NCI-H1417 (cell line): ENCODE results near the gene SPC25.
"Not testable (repeated sequence)": the region's sequence is repeated elsewhere in the genome, so short reads cannot be mapped to it uniquely, and the experiment has no call there.

Source experiments
- DNase-seq, 3 experiments: peaks; one replicate each; lab custom pipeline; 2025; lab: John Stamatoyannopoulos, UW

The SPC25 gene

DNA sequence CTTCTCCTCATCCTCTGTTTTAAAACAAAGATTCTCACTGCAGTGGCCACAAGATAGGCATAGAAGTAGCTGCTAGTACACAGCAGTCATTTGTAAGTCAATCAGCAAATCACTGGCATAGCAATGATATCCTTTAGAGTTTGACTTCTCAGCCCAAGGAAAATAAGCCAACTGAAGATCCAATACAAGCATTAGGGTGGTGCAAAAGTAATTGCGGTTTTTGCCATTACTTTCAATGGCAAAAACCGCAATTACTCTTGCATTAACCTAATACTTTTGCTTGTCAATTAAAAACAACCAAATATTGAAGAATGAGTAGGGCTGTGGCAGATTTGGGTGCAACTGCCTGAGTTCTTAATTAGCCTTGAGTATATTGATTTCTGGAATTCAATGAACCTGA lies 13.7 kb upstream of the SPC25 start:
- no peak for DNase-seq

DNA sequence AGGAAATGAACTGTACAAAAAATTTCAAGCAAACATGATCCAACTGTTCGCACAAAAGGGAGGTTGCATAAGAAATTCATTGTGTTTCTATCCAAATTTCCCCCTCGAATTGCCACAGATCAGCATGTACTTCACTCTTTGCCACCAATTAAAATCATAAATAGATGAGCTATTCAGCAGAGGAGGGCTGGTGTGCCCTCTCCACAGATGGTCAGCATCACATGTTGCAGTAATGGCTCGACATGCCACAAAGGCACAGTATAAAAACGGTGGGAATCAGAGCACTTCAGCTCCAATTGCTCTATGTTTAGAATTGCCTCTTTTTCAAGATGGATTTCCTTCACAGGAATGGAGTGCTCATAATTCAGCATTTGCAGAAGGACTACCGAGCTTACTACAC lies 10.8 kb upstream of the SPC25 start, which contains the start of gene G6PC2:
Gene G6PC2, plus strand, starts transcription at position 289 of the 400 bp plus-strand sequence. Its CDS starts 41 bp downstream, at position 330.
- DNase-seq, result peak in 1 of 3 experiments; percentile 1

DNA sequence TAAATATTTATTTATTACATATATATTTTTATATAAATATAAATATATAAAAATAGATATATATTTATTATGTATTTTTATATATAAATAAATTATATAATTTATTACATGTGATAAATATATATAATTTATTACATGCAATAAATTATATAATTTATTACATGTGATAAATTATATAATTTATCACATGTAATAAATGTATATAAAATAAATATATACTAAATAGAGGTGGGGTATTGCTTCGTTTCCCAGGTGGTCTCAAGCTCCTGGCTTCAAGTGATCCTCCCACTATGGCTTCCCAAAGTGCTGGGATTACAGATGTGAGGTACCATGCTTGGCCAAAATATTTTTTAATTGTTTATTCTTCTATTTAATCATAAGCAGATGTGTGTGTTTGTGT lies 7.2 kb upstream of the SPC25 start:
- DNase-seq, result no peak

DNA sequence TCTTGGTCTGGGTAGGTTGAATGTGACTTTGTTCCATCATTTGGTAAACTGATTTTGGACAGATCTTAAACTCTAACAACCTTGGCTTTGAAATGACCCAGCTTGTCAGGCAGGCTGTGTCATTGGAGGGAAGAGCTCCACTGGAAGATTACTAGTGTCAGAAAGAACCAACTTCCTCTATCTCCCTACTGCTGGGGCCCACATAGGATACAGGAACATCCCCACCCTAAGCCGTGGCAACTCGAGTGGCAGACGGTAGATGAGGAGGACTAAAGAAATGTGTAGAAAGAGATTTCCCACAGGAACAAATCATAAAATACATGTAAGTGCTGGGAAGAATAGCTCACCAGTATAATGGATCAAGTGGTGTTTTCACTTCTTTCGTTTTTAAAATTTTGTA lies 6.6 kb upstream of the SPC25 start:
- DNase-seq, result no peak

DNA sequence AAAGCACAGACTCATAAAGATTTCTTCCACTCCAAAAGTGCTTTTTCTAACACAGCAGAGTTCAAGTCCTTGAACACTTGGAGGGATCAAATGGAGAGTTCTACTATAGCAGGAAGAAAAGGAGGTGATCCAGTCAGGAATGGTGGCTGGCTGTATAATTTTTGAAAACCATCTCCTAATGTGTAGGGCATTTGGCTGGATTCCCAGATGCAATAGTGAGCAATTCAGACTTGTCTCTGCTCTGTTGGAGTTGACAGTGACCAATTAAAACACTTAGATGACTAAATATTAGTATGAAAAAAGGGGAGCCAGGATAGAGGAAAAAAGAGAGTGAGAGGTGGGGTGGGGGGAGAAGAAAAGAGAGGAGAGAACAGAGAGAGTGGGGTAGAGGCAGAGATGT lies 5.5 kb upstream of the SPC25 start:
- peak in 1 of 3 experiments; percentile 1 for DNase-seq

DNA sequence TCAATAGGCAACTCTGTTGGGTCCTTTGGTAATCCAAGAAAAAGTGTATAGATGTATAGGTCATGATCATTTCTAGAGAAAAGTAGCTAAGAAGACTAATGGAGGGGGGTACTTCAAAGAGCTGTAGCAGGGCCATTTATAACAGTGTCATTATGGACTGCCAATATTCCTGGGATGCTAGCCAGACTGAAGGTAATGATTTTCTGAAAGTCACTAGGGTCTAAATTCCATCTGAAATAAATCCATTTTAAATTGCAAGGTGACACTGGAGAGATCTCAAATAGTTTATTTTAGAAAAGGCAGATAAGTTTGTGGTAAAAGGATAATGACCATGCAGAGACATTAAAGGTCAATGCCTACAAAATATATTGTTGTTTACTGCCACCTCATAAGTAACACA lies 4.5 kb upstream of the SPC25 start:
- no peak for DNase-seq

DNA sequence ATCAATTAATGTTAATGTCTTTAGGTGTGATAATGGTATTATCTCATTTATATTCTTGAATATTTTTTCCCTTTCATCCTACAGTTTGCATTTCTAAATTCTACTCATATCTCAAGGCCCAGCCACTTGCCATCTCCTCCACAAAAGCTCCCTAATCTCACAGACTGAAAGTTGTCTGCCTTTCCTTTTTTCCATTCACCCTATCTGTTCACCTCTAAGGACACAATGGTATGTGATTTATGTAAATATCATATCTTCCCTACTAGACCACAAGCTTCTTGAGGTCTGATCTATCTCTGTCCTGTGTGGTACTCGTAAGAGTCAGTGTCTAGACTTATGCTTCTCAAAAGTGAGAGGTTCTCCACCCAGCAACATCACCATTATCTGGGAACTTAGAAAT lies 3.9 kb upstream of the SPC25 start:
- no peak for DNase-seq

DNA sequence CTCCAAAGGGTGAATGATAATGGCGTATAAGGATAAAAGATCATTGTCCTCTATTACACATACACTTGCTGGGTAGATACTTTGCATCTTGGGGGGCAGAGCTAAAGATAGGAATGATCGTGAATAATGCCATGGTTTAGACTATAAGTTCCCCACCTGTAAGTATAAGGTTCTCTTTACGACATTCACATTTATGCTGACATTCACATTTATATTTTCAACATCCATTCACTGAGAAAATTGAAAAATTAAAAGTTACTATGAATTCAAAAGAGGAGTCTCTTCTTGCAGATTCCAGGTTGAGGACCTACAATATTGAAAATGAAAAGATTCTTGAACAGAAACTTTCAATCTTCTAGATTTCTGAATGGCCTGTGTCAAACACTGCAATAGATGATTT lies 2.1 kb upstream of the SPC25 start:
- no peak for DNase-seq

DNA sequence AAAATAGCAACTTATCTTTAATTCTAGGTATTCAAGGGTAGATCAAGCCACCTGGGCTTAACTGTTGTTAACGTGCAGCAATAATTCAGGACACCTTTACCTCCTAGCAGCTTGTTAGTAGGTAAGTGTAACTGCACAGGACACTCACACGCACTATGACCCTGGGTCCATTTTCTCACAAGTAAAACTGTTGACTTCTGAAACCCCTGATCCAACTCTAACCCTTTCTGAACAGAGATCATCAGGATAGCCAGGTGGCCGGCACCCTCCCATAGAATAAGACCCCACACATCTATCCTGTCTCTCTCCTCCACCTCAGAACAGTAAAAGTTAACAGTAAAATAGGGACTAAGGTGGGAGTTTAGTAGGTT lies 610 bp downstream of the SPC25 start:
- DNase-seq, result peak in 1 of 3 experiments; percentile 17

DNA sequence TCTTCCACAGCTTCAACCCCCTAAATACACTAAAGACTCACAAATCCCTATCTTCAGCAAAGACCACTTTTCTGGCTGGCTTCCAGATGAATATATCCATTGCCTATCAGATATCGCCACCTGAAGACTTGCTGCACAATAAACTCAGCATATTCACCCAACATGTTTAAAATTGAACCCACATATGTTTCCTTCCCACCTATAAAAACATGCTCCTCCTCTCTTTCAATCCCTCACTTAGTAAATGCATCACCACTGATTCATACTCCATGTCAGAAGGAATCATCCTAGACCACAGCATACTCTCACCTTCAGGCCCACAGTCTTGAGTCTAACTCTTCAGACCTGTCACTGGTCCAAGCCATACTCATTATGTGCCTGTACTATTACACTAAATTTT lies 5.3 kb downstream of the SPC25 start:
- no peak for DNase-seq

DNA sequence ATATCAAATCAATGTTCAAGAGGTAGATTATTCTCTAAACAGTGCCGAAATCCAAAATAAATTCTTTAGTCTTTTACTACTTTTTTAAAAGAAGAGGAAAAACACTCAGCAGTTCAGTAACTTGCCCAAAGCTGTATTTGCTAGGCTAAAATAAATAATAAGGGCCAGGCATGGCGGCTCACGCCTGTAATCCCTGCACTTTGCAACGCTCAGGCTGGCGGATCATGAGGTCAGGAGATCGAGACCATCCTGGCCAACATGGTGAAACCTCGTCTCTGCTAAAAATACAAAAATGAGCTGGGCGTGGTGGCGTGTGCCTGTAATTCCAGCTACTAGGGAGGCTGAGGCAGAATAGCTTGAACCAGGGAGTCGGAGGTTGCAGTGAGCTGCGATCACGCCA lies 8.1 kb downstream of the SPC25 start:
- not testable (repeated sequence) for DNase-seq

DNA sequence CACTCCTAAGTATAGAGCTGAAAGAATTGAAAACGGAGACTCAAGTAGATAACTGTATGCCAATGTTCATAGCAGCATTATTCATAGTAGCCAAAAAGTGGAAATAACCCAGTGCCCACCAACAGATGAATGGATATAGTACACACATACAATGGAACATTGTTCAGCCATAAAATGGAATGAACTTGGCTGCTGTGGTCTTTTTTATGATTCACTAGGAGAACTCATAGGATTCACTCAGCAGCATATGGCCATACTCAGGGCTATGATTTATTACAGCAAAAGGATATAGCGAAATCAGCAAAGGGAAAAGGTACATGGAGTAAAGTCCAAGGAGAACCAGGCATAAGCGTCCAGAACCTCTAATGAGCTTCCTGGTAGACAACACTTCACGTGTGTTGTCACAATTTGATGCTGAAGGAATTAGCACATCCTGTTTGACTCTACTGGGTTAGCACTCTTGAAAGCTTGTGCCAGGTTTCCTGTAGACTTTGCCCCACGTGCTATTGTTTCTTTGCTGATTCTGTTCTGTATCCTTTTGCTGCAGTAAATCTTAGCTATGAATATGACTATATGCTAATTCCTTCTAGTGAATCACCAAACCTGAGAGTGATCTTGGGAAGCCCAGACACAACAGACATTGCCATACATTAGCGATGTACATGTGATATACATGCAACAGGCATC lies 15.7 kb downstream of the SPC25 start:
- DNase-seq, result no peak

DNA sequence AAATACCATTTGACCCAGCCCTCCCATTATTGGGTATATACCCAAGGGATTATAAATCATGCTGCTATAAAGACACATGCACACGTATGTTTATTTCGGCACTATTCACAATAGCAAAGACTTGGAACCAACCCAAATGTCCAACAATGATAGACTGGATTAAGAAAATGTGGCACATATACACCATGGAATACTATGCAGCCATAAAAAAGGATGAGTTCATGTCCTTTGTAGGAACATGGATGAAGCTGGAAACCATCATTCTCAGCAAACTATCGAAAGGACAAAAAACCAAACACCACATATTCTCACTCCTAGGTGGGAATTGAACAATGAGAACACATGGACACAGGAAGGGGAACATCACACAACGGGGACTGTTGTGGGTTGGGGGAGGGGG lies 19.4 kb downstream of the SPC25 start:
- not testable (repeated sequence) for DNase-seq

DNA sequence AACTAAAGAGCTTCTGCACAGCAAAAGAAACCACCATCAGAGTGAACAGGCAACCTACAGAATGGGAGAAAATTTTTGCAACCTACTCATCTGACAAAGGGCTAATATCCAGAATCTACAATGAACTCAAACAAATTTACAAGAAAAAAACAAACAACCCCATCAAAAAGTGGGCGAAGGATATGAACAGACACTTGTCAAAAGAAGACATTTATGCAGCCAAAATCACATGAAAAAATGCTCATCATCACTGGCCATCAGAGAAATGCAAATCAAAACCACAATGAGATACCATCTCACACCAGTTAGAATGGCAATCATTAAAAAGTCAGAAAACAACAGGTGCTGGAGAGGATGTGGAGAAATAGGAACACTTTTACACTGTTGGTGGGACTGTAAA lies 19.9 kb downstream of the SPC25 start:
- DNase-seq, result not testable (repeated sequence)

DNA sequence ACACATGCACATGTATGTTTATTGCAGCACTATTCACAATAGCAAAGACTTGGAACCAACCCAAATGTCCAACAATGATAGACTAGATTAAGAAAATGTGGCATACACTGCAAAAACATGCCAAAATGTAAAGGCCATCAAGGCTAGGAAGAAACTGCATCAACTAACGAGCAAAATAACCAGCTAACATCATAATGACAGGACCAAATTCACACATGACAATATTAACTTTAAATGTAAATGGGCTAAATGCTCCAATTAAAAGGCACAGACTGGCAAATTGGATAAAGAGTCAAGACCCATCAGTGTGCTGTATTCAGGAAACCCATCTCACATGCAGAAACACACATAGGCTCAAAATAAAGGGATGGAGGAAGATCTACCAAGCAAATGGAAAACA lies 23.1 kb downstream of the SPC25 start:
- not testable (repeated sequence) for DNase-seq

DNA sequence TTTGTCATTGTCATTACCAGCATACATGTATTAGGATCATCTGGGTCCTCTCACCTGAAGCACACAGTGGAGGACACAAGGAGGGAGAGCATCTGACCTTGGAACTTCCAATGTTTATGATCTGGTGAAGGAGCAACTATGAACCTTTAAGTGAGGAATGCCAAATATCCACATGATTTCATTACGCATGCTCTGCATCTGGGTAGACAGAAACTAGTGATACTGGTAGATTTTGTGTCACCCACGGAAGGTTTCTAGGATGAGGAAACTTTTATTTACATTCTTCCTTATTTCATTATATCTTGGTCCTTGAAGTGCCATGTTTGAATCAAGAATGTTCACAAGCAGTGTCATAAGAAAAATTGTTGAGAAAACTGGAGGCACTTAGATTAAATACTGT lies 32.1 kb downstream of the SPC25 start:
- DNase-seq, result no peak

DNA sequence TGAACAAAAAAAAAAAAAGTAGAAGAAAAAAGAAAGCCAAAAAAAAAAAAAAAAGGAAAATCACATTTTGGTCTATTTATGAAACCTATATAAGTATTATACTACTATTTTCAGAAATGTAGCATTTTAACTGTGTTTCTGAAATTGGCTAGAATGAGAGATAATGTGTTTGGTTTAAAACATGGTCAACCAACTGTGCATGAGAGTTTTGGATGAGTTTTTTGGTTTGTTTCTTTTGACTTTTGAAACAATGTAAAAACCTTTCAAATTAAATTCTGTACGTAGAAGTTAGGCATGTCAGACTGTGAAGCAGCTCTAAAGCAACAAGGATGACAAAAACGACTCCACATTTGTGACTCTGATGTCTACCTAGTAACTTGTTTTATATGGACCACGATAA lies 34.6 kb downstream of the SPC25 start:
- DNase-seq, result no peak

DNA sequence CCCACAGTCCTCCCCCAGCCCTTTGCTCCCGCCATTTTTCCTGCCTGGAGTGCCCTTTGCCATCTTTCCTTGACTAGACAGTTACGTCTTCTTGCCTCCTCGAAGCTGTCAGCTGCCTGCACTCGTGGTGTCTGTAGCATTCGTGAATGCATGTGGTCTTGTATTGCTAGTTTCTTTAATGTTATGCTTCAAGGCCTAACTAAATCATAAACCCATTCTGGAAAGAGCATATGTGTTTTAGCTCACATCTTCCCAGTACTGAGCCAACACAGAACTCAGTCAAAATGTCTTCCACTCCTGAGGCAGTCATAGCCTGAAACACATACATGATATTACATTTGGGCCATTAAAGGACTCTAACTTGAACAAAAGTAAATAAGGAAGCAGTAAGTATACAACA lies 35.6 kb downstream of the SPC25 start:
- no peak for DNase-seq

DNA sequence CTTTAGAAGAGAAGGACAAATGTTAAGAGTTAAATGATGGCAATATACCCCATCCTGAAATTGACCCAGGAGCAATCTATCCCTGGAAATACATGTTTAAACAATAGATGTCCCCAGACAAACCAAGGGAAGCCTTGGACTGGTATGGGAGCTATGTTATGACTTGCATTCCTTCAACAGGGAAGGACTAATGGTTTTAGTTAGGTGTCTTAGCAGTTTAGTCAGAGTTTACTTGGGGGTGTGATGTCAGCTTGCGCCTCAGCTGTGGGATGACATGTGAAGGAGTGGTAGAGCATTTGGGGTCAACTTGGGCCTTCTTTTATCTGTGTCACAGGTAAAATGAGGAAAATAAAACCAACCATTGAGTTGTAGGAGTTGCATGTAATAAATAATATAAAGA lies 36.8 kb downstream of the SPC25 start:
- DNase-seq, result no peak

DNA sequence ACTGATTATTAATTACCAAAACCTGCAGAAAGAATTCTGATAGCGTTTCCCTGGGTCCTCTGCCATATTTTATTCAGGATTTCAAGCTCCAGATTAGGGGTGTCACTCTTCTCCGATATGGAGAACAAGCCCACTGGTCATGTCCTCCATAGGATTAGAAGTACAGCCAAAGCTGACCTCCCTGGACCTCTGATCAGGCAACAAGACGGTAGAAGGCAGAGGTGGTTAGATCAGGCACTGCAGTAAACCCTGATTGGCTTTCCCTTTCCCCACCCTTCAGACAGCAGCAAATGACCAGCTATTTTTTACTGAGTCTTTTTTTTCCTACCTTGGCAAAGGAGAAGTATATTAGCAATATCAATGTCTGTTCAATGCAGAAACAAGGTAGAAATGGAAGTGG lies 37.7 kb downstream of the SPC25 start:
- no peak for DNase-seq

DNA sequence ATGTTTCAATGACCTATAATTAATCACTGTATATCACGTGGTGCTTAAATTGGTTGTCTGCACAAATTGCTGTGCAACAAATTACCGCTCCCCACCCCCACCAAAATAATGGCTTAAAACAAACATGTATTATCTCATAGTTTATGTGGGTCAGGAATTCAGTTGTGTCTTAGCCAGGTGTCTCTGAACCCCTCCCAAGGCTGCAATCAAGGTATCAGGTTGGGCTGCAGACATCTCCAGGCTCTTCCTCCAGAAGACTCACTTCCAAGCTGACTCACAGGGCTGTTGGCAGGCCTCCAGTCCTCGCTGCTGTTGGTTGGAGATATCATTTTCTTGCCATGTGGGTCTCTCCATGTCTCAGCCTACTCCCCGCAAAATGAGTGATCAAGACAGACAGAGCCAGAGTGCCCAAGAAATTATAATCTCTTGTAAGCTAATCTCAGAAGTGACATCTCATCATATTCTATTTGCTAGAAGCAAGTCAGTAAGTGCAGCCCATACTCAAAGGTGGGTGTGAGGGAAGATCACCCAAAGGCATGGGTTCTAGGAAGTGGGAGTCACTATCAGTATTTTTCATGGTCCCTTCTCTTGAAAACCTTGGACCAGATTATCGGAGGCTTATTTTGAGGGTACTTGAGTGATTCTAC lies 38.4 kb downstream of the SPC25 start:
- DNase-seq, result peak in 2 of 3 experiments; percentile 6 to 56

DNA sequence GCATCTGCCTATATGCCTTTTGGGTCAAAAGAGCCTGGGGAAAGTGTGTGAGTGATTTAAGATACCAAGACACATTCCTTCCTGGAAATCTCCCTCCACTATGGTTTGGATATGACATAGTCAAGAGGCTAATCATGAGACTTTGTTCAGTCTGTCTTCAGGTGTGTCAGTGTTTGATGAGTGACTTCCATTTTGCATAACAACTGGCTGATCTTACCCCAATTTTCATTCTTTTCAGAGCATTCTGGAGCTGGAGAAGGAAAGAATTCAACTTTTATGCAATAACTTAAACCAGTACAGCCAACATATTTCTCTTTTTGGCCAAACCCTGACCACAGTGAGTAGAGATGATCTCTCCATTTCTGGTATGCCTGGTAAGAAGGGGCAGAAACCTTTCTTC lies 39.4 kb downstream of the SPC25 start:
- DNase-seq, result no peak

DNA sequence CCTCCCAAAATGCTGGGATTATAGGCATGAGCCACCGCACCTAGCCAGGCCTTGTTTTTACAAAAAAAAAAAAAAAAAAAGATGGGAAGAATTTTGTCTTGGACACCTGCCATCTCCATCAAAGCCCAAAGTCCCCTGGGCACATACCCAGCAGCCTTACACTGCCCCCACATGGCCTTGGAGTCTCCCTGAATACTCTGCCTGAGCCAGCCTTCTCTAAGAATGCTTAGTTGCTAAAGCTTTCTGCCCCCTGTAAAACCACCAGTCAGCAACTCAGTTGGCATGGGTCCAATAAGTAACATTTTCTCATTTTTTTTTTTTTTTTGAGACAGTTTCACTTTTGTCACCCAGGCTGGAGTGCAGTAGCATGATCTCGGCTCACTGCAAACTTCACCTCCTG lies 40.6 kb downstream of the SPC25 start:
- peak in 2 of 3 experiments; percentile 0 to 24 for DNase-seq

DNA sequence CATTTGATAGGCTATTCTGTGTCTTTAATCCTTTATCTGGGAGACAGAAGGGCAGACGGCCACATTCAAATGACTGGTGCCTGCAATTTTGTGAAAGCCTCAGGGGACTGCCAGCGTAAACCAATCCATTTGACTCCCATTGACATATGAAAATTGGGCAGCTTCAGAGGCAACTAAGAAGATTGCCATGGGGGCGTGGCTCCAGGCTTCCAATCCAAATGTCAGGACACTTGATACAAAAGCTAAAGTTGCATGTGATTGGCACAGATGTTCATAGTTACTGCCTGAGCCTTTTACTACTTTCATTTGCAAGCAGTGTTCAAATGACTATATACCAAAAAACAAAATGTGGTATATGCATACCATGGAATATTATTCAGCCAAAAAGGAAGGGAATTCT lies 42.0 kb downstream of the SPC25 start:
- DNase-seq, result peak in 1 of 3 experiments; percentile 41
